H9 (cell line): ENCODE results near the gene POFUT2. TPM values are rescaled to one million over a fixed set of nuclear protein-coding genes. Genes with fewer than 3 reads are reported as not detected.

Experiments
- DNase-seq: peaks from one replicate; pipeline ENCODE4 v3.0.0-alpha.2; 2017
- H2AFZ ChIP-seq: one replicate; pipeline ENCODE4 v1.6.1; 2013; ENCODE audit warnings: mild to moderate bottlenecking, low read length, control low read depth, moderate library complexity
- H2AK5ac ChIP-seq: 2 replicates; pipeline ENCODE4 v1.6.1; 2013; ENCODE audit warnings: low read length, control low read depth, mixed read lengths; ENCODE audit not compliant: insufficient read length
- H2BK120ac ChIP-seq: one replicate; pipeline ENCODE4 v1.6.1; 2013; ENCODE audit warnings: low read depth, mild to moderate bottlenecking, low read length, control low read depth, inconsistent platforms; ENCODE audit not compliant: poor library complexity, severe bottlenecking
- H2BK12ac ChIP-seq: 2 replicates; pipeline ENCODE4 v1.6.1; 2013; ENCODE audit warnings: low read length, control low read depth, mixed read lengths, low read depth; ENCODE audit not compliant: insufficient read length
- H2BK15ac ChIP-seq: 2 replicates; pipeline ENCODE4 v1.6.1; 2013; ENCODE audit warnings: low read depth, low read length, control low read depth
- H2BK20ac ChIP-seq: one replicate; pipeline ENCODE4 v1.6.1; 2013; ENCODE audit warnings: low read depth, mild to moderate bottlenecking, low read length, control low read depth, inconsistent platforms; ENCODE audit not compliant: poor library complexity, severe bottlenecking
- H2BK5ac ChIP-seq: 2 replicates; pipeline ENCODE4 v1.6.1; 2013; ENCODE audit warnings: low read length, control low read depth, mixed read lengths; ENCODE audit not compliant: insufficient read length
- H3K14ac ChIP-seq: 2 replicates; pipeline ENCODE4 v1.6.1; 2013; ENCODE audit warnings: low read length, control low read depth; ENCODE audit not compliant: insufficient read depth
- H3K18ac ChIP-seq: 2 replicates; pipeline ENCODE4 v1.6.1; 2013; ENCODE audit warnings: low read depth, mild to moderate bottlenecking, mixed read lengths, low read length, control low read depth; ENCODE audit not compliant: insufficient read length
- H3K23ac ChIP-seq: 2 replicates; pipeline ENCODE4 v1.6.1; 2013; ENCODE audit warnings: low read length, control low read depth, mixed read lengths, low read depth; ENCODE audit not compliant: insufficient read length
- H3K23me2 ChIP-seq: 2 replicates; pipeline ENCODE4 v1.6.1; 2013; ENCODE audit warnings: low read depth, mild to moderate bottlenecking, mixed read lengths, low read length, control low read depth; ENCODE audit not compliant: insufficient read length, poor library complexity, severe bottlenecking
- H3K27ac ChIP-seq: 2 replicates; pipeline ENCODE4 v1.5.1; 2013; ENCODE audit warnings: low read length, control low read depth, mixed read lengths, low read depth; ENCODE audit not compliant: insufficient read length
- H3K27me3 ChIP-seq: 2 replicates; pipeline ENCODE4 v1.6.1; 2013; ENCODE audit warnings: low read length, control low read depth, inconsistent platforms; ENCODE audit not compliant: insufficient read depth
- H3K4ac ChIP-seq: 2 replicates; pipeline ENCODE4 v1.6.1; 2013; ENCODE audit warnings: low read depth, mild to moderate bottlenecking, control low read depth, inconsistent platforms, low read length, moderate library complexity
- H3K4me1 ChIP-seq: 2 replicates; pipeline ENCODE4 v1.6.1; 2013; ENCODE audit warnings: low read length, control low read depth, inconsistent platforms; ENCODE audit not compliant: insufficient read depth
- H3K4me2 ChIP-seq: 2 replicates; pipeline ENCODE4 v1.6.1; 2013; ENCODE audit warnings: low read length, control low read depth, mixed read lengths; ENCODE audit not compliant: insufficient read length, insufficient read depth
- H3K56ac ChIP-seq: 2 replicates; pipeline ENCODE4 v1.6.1; 2013; ENCODE audit warnings: low read depth, mild to moderate bottlenecking, mixed read lengths, low read length, control low read depth; ENCODE audit not compliant: insufficient read length
- H3K79me1 ChIP-seq: 2 replicates; pipeline ENCODE4 v1.6.1; 2013; ENCODE audit warnings: low read depth, mild to moderate bottlenecking, moderate library complexity, low read length, control low read depth, inconsistent platforms; ENCODE audit not compliant: insufficient read depth, poor library complexity, severe bottlenecking
- H3K79me2 ChIP-seq: 2 replicates; pipeline ENCODE4 v1.6.1; 2013; ENCODE audit warnings: low read length, control low read depth, inconsistent platforms; ENCODE audit not compliant: insufficient read depth
- H3K9ac ChIP-seq: 2 replicates; pipeline ENCODE4 v1.6.1; 2013; ENCODE audit warnings: low read length, control low read depth, mixed read lengths; ENCODE audit not compliant: insufficient read length; ENCODE audit errors: extremely low read depth
- H3K9me3 ChIP-seq: one replicate; pipeline ENCODE4 v1.6.1; 2013; ENCODE audit warnings: low read depth, low read length, inconsistent platforms; ENCODE audit not compliant: control insufficient read depth
- H3T11ph ChIP-seq: one replicate; pipeline ENCODE4 v1.6.1; 2013; ENCODE audit warnings: mild to moderate bottlenecking, low read length, control low read depth, inconsistent platforms
- H4K20me1 ChIP-seq: one replicate; pipeline ENCODE4 v1.6.1; 2013; ENCODE audit not compliant: control insufficient read depth, insufficient read length, insufficient read depth
- H4K5ac ChIP-seq: 2 replicates; pipeline ENCODE4 v1.6.1; 2013; ENCODE audit warnings: low read depth, mild to moderate bottlenecking, mixed read lengths, low read length, control low read depth; ENCODE audit not compliant: insufficient read length
- H4K8ac ChIP-seq: replicated peaks from 2 replicates; pipeline ENCODE4 v1.6.1; 2013; ENCODE audit warnings: low read length, control low read depth, mixed read lengths, low read depth; ENCODE audit not compliant: insufficient read length
- H4K91ac ChIP-seq: 2 replicates; pipeline ENCODE4 v1.6.1; 2013; ENCODE audit warnings: low read depth, mild to moderate bottlenecking, moderate library complexity, mixed read lengths, low read length, control low read depth; ENCODE audit not compliant: insufficient read length
- H3K27ac Mint-ChIP-seq, 3 experiments: 2 replicates in 2 of 3; 3 replicates in 1 of 3; pipeline ENCODE4 v1.8.0; 2020 to 2021; ENCODE audit warnings: mixed read lengths in 3 of 3, mild to moderate bottlenecking in 1 of 3, moderate library complexity in 1 of 3
- H3K27me3 Mint-ChIP-seq: 2 replicates; pipeline ENCODE4 v1.8.0; 2021; ENCODE audit warnings: low read depth, mild to moderate bottlenecking, moderate library complexity, mixed read lengths
- H3K36me3 Mint-ChIP-seq, 3 experiments: 2 replicates in 2 of 3; 3 replicates in 1 of 3; pipeline ENCODE4 v1.8.0; 2020 to 2021; ENCODE audit warnings: low read depth in 3 of 3, mixed read lengths in 3 of 3; ENCODE audit not compliant: insufficient read depth in 1 of 3
- H3K4me1 Mint-ChIP-seq, 2 experiments: 2 replicates each; pipeline ENCODE4 v1.8.0; 2020; ENCODE audit warnings: mixed read lengths in 2 of 2
- H3K4me3 Mint-ChIP-seq, 2 experiments: 2 replicates in 1 of 2; 3 replicates in 1 of 2; pipeline ENCODE4 v1.8.0; 2020 to 2021; ENCODE audit warnings: mild to moderate bottlenecking in 2 of 2, mixed read lengths in 2 of 2, moderate library complexity in 1 of 2
- H3K9me3 Mint-ChIP-seq, 2 experiments: 2 replicates in 1 of 2; 3 replicates in 1 of 2; pipeline ENCODE4 v1.8.0; 2020; ENCODE audit warnings: mild to moderate bottlenecking in 2 of 2, mixed read lengths in 2 of 2, moderate library complexity in 1 of 2
- CTCF ChIP-seq: fragments of 200-600 bp; sonication (generic); conservative IDR thresholded peaks from 3 replicates; pipeline ENCODE4 v1.8.0; 2021; ENCODE audit warnings: antibody characterized with exemption, mild to moderate bottlenecking
- WGBS: extraction: QIAGEN DNeasy Blood & Tissue Kit; methylation state at CpG from one replicate; pipeline ENCODE4 v1.1.7; 2013; ENCODE audit warnings: missing lambda C conversion rate, low lambda C conversion rate, mixed read lengths; ENCODE audit not compliant: insufficient read length; ENCODE audit errors: extremely low coverage; 5-methylcytosine and 5-hydroxymethylcytosine counted together
- total RNA-seq: library from RNA; stranded (reverse); gene quantifications from 2 replicates; pipeline ENCODE4 v1.2.1, GENCODE V29; 2021

Gene POFUT2
- total RNA-seq, 1 experiment from 2014 or later: 34.8 TPM

GRCh38 chr21:45296638-45297037 lies 8.9 kb upstream of the POFUT2 start:
- H4K20me1 ChIP-seq: no peaks in the 10 kb centered on the region
- no peak overlapping the region for H2BK20ac ChIP-seq
- H3K4me3 Mint-ChIP-seq: no peak overlapping the region
- no peaks in the 10 kb centered on the region for H3K79me2 ChIP-seq
- WGBS: no CpG with 5 or more reads among the region's 7 CpGs
- H3K9ac ChIP-seq: no peak overlapping the region
- no peak overlapping the region for H2AFZ ChIP-seq
- H3K79me1 ChIP-seq: no peaks in the 10 kb centered on the region
- no peak overlapping the region for H2BK5ac ChIP-seq
- H3K18ac ChIP-seq: no peak overlapping the region
- H2BK15ac ChIP-seq: no peak overlapping the region
- no peak overlapping the region for H4K91ac ChIP-seq
- H3K4me1 ChIP-seq: no peaks in the 10 kb centered on the region; the same call in 1 of the 2 replicates
- H3K27me3 Mint-ChIP-seq: no peaks in the 10 kb centered on the region
- no peaks in the 10 kb centered on the region for H3K36me3 Mint-ChIP-seq
- H3K27ac ChIP-seq: no peak overlapping the region
- no peaks in the 10 kb centered on the region for H3K27me3 ChIP-seq
- no peak overlapping the region for H2BK120ac ChIP-seq
- H3K9me3 Mint-ChIP-seq: no peaks in the 10 kb centered on the region
- no peak overlapping the region for H3K4me2 ChIP-seq
- no peak for DNase-seq
- no peak overlapping the region for H3K14ac ChIP-seq
- no peak overlapping the region for H3K23ac ChIP-seq
- H3K23me2 ChIP-seq: no peaks in the 10 kb centered on the region
- H4K5ac ChIP-seq: no peak overlapping the region
- no peak overlapping the region for H4K8ac ChIP-seq
- peaks cover 28 to 31% of the 10 kb centered on the region in 2 experiments for H3K4me1 Mint-ChIP-seq
- no peak overlapping the region for H2BK12ac ChIP-seq
- no peak overlapping the region for H2AK5ac ChIP-seq
- no peak overlapping the region for H3T11ph ChIP-seq
- H3K9me3 ChIP-seq: no peaks in the 10 kb centered on the region
- H3K4ac ChIP-seq: no peak overlapping the region
- no peak overlapping the region for H3K56ac ChIP-seq
- TF ChIP-seq CTCF: no peak
- H3K27ac Mint-ChIP-seq: no peak overlapping the region
